HTR-8/SVneo (cell line): ENCODE results near the gene SULF2.
A peak's percentile ranks its signal among the peaks of the same experiment; 100 is the strongest.

Source experiments
- DNase-seq: peaks from one replicate; pipeline ENCODE4 v3.0.0; 2011; ENCODE audit warnings: low spot score, mixed read lengths; ENCODE audit not compliant: insufficient read length
- FAIRE-seq: peaks from 2 replicates; lab custom pipeline; 2011; peaks lifted over from hg19 to GRCh38; lab: Jason Lieb, UNC

SULF2 gene

DNA sequence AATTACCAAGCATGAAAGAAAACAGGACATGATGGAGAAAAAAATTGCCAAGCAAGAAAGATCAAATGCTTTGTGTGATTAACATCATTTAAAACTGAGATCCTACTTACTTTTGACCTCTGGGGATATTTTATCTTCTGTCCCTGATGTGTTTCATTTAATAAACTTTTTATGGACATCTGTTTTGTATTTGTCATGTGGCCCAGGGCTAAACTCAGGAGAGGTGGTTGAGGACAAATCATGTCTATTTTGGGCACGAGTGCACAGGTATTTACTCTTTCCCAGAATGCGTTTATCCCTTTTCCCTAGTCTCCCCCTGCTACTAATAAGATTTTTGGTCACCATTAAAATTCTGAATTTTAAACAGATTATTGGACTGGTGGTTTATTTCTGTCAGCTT is 155.4 kb downstream of the SULF2 start:
- FAIRE-seq = no peak
- no peak for DNase-seq

DNA sequence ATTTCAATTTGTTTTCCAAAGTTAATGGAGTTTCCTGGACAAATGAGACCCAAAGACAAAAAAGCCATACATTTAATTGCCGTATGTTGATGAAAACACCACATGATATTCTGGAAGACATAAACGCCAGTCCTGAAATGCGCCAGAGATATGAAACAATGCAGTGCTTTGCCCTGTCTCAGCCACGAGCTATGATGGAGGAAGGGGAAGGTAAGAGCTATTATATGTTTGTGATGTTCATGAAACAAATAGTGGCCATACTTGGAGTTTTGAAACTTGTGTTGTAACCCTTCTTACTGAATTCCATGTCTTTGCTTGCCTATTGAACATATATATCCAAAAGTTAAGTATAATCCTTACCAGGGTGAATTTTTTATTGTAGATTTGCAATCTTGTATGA is 157.7 kb downstream of the SULF2 start:
- no peak for DNase-seq
- FAIRE-seq = no peak

DNA sequence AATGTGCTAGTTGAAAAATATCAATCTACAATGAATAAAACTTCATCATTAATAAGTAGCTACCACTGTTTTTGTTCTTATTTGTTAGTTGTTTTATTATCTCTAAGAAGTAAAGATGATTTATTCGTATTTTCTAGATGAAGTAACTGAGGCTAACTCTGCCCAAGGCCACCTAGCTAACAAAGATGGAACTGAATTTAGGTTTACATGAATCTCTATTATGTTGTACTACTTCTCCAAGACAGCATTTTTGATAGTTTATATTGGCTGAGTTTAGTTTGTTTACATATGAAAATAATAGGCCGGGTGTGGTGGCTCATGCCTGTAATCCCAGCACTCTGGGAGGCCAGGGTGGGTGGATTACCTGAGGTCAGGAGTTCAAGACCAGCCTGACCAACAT is 162.1 kb downstream of the SULF2 start:
- FAIRE-seq (no peak), DNase-seq (no peak)

DNA sequence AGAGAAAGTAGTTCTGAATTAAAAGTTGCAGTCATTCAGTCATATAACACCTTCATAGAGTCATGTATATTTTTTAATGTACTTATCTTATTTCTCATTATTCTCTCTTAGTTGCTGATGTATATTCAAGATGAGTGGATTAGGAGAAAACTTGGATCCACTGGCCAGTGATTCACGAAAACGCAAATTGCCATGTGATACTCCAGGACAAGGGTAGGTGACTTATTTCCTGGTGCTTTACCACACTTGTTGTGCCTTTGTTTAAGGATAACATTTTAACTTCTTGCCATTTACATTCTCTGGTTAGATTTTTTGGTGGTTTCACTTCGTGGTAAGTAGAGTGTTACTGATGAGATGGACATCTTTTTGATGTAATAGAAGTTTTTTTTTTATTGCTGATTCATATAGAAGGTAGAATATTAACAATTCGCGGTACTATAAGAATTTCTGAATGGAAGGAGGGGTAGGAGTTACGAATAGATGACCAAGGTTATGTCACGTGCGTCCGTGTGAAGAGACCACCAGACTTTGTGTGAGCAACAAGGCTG is 163.1 kb downstream of the SULF2 start:
- FAIRE-seq = no peak

DNA sequence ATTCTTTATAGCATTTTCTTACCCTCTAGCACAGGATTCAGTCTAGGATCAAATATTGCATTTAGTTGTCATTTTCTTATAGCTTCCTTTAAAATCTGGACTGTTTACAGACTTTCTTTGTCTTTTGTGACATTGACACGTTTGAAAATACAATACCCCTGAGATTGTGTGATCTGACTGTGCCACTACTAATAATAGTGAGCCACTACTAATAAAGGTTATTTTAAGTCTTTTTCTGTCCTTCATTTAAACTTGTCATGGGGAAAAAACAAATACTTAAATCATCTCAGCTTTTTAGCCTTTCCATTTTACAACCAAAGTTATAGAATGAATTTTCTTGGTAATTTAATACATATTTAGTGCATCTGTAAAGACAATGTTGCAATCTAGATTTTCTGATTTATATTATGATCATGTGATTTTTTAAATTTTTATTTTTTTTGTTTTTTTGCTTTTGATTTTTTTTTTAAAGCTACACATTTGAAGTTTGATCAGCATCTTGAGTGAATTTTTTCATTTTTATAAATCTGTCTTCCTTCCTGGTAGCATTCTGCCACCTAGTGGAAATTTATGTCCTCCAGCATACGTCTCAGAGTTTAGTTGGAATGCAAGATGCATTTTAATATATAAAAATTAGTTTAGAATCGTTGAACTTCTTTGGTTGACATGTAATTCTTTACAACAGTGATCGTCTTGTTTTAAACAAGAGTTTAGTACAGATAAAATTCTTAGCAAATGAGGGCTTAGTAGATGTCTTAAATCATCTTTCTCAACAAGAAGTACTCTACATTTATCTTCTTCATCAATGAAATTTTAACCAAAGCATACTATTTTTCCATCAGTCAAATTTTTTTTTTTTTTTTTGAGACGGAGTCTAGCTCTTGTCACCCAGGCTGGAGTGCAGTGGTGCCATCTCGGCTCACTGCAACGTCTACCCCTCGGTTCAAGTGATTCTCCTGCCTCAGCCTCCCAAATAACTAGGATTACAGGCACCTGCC is 164.2 kb downstream of the SULF2 start:
- no peak for FAIRE-seq

More for the DNA sequence above, 163.1 kb downstream of the SULF2 start:
- DNase-seq = no peak

DNA sequence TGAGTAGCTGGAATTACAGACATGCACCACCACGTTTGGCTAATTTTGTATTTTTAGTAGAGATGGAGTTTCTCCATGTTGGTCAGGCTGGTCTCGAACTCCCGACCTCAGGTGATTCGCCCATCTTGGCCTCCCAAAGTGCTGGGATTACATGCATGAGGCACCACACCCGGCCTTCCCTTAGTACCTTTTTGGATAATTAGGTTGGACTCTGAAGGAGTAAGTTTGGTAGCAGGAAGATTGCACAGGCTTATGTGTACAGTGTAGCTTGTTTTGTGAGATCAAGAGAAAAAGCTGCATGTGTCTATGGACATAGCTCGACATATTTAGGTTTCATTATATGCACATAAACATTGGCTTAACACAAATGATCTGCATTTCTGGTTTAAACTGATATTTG is 166.8 kb downstream of the SULF2 start:
- DNase-seq (no peak), FAIRE-seq (no peak)

More for the DNA sequence above, 164.2 kb downstream of the SULF2 start:
- DNase-seq = peak; percentile 74

DNA sequence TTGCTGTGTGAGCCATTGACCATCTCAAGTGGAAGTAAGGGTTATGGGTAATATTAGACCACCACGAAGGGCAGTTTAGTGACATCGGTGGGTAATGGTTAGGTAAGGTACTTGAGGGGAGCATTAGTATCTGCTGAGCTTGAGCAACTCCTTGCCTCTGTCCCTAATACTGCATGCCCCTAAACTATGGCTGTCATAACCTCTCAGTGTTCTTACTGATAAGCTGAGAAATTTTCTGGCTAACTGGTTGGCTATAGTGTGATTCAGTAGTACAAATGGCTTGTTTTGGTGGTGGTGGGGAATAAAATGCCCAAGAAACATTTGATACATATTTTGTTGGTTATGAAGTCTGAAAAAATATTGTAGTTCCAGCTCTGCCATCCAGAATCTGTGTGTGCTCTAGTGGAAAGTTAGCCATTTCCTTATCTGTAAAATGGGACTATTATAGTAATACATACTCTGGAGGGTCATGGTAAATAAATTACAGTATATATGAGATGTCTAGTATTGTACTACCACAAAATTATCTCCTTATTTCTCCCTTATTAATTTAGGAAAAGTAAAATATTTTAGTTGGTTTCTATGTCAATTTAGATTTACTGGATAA is 170.5 kb downstream of the SULF2 start:
- FAIRE-seq (peak; percentile 52), DNase-seq (no peak)

DNA sequence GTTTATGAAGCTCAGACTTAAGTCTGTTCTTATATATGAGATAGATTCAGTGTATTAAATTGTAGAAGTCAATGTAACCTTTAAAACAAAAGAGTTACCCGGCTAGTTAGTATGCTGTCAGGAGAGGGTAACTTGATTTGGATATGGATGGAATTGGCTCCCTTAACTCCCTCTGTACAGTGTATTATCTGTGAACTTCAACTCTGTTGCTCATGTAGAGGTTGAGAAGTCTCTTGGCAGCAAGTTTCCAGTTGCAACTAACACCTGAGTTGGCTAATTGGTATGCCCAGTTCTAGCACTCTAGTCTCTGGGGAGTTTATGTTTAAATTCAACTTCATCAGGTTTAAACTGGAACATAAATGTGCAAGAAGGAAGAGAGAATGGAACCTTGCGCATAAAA is 172.6 kb downstream of the SULF2 start:
- FAIRE-seq (no peak), DNase-seq (no peak)

DNA sequence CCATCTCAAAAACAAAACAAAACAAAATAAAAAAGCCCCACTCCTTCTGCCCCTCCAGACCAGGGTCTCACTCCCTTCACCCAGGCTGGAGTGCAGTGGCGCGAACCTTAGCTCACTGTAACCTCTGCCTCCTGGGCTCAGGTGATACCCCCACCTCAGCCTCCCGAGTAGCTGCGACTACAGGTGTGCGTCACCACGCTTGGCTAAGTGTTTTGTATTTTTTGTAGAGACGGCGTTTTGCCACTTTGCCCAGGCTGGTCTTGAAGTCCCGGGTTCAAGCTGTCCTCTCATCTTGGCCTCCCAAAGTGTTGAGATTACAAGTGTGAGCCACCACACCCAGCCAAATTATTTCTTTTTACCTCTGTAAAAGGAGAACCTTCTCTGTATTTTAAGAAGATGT is 173.5 kb downstream of the SULF2 start:
- FAIRE-seq = no peak

DNA sequence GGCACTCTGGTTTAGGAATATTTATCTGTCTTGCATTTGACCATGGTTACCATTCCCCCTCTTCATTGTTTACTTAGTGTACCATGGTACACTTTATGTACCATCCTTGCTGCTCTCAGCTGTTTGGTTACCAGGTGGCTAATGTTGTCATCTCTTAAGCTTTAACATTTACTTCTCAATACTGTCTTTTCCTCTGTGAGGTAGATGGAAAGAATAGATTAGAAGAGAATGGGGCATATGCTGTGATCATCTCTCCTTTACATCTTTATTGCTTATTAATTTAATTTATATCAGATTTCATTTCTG is 174.4 kb downstream of the SULF2 start:
- FAIRE-seq (no peak), DNase-seq (no peak)

More for the DNA sequence above, 173.5 kb downstream of the SULF2 start:
- no peak for DNase-seq

DNA sequence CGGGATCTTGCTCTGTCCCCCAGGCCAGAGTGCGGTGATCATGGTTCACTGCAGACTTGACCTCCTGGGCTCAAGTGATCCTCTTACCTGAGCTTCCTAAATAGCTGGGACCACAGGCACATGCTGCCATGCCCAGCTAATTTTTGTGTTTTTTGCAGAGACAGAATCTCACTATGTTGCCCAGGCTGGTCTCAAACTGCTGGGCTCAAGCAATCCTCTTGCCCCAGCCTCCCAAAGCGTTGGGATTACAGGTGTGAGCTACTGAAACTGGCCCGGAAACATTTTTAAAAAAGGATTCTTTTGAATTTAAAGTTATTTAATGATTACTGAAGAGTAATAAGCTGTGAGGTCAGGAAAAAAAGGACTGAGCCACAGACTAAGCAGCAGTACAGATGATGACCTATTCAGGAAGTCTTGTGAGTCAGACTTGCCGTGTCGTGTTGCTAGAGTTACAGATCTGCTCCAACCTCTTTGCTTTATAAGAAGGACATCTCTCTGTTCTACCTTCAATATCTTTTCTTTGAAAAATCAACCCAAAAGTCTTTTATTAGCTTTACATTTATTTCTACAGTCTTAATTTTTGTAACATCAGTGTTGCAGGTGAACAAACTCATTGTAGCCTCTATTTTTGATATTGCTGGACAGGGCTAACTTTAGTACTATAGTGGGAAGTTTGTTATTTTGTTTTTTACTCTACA is 174.9 kb downstream of the SULF2 start:
- peak; percentile 72 for FAIRE-seq

DNA sequence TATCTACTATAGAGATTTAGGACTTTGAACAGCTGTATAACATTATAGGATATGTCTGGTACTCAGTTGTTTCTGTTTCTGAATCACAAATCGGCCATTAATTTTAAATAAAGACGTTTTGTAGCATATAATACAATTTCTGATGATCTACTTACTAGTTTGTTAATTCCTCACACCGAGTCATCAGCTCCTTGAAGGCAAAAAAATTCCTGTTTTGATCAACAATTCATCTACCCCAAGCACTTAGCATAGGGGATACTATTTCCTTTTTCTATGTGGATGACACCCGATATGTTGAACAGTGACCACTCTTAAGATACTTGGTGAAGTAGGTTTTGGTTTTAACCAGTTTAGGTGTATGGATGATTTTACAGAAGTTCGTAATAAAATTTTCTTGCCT is 176.3 kb downstream of the SULF2 start:
- DNase-seq = peak; percentile 39
- FAIRE-seq = no peak

More for the DNA sequence above, 174.9 kb downstream of the SULF2 start:
- peak; percentile 90 for DNase-seq
